Gastrocnemius medialis (tissue), 4 donors: ENCODE results near the gene NOX3. TPM values are rescaled to one million over a fixed set of nuclear protein-coding genes. Genes with fewer than 3 reads are reported as not detected.

Source experiments
- ATAC-seq, 2 donors: fragments of 150-250 bp; one replicate each; pipeline ENCODE4 v1.9.1; 2016
- DNase-seq, 2 donors: peaks; one replicate each; pipeline ENCODE4 v3.0.0-alpha.2; 2019
- H3K27ac ChIP-seq, 4 donors: fragments of 200-600 bp; sonication (generic); 1 replicate in 1 of 4; 2 replicates in 3 of 4; pipeline ENCODE4 v1.5.1; 2016 to 2018; ENCODE audit warnings: mild to moderate bottlenecking in 2 of 4, moderate library complexity in 1 of 4
- H3K27me3 ChIP-seq, 3 donors: fragments of 200-600 bp; sonication (generic) in 2 of 3; 1 replicate in 1 of 3; 2 replicates in 2 of 3; pipeline versions ENCODE4 v1.5.1 to v1.6.0; 2016 to 2019; ENCODE audit warnings: mild to moderate bottlenecking in 1 of 3, moderate library complexity in 1 of 3
- H3K36me3 ChIP-seq, 2 donors: fragments of 200-600 bp; sonication (generic) in 1 of 2; one replicate each; pipeline ENCODE4 v1.5.1; 2017 to 2018
- H3K4me1 ChIP-seq, 2 donors: fragments of 200-600 bp; sonication (generic) in 1 of 2; one replicate each; pipeline ENCODE4 v1.5.1; 2016 to 2017; ENCODE audit warnings: mild to moderate bottlenecking in 2 of 2
- H3K4me3 ChIP-seq, 4 donors: fragments of 200-600 bp; sonication (generic) in 3 of 4; 1 replicate in 1 of 4; 2 replicates in 3 of 4; pipeline ENCODE4 v1.5.1; 2016 to 2019; ENCODE audit warnings: mild to moderate bottlenecking in 2 of 4
- H3K9me3 ChIP-seq, 3 donors: fragments of 200-600 bp; sonication (generic) in 2 of 3; 1 replicate in 1 of 3; 2 replicates in 2 of 3; pipeline ENCODE4 v1.5.1; 2016 to 2019
- POLR2A ChIP-seq, 2 donors: fragments of 450-650 bp; IDR thresholded peaks; one replicate each; pipeline ENCODE4 v1.6.1; 2017; ENCODE audit warnings: antibody characterized with exemption in 2 of 2, mild to moderate bottlenecking in 2 of 2, moderate library complexity in 2 of 2
- in situ Hi-C, 4 donors: fragments of 200-750 bp; cut with MboI; loops; one replicate each; pipeline versions ENCODE4 v1.15.0 to v1.8.0; 2017; ENCODE audit warnings: low sequenced_read_pairs in 4 of 4
- intact Hi-C: fragments of 100-400 bp; cut with DNase I; formaldehyde crosslinking; loops from one replicate; pipeline ENCODE4 v1.15.1; 2023; ENCODE audit warnings: low total_unique reads
- total RNA-seq, 4 donors: library from RNA; depleted of rRNA; stranded (reverse); fragments of >200 nt; gene quantifications; one replicate each; pipeline versions ENCODE4 v1.1.0 to v1.2.3, GENCODE V29; 2016
- TF ChIP-seq, protein P1 (sequence below), 5 experiments: fragments of 450-650 bp in 3 of 5; fragments of 200-600 bp in 2 of 5; sonication (generic) in 2 of 5; IDR thresholded peaks in 4 of 5; conservative IDR thresholded peaks in 1 of 5; 1 replicate in 4 of 5; 2 replicates in 1 of 5; pipeline ENCODE4 v1.5.1; 2016 to 2019; ENCODE audit warnings: antibody characterized with exemption in 5 of 5, mild to moderate bottlenecking in 3 of 5, moderate library complexity in 3 of 5

The NOX3 gene
- total RNA-seq, 4 donors from 2014 or later, result not detected

DNA sequence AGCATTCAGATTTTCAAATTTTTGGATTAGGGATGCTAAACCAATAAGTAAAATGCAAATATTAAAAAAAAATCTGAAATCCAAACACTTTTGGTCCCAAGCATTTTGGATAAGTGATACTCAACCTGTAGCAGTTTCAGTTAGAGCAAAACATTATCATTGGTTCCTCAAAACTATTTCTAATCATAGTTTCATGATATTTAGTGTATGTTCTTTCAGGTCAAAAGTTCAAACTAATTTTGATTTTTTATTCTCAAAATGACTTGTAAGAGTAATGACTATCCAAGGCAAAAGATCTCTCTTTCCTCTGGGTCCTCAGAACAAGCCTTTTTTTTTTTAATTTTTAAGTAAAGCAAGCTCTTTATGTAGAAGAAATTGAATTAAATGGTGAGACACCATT lies 77.4 kb downstream of the NOX3 start:
- Histone ChIP-seq H3K9me3 (no peaks in the 10 kb centered on the region), H3K36me3 (no peaks in the 10 kb centered on the region), H3K4me3 (no peak overlapping the region), H3K27me3 (no peaks in the 10 kb centered on the region), H3K4me1 (no peaks in the 10 kb centered on the region), H3K27ac (no peak overlapping the region)
- DNase-seq, result no peak
- ATAC-seq, result no peak
- TF ChIP-seq, protein P1, sequence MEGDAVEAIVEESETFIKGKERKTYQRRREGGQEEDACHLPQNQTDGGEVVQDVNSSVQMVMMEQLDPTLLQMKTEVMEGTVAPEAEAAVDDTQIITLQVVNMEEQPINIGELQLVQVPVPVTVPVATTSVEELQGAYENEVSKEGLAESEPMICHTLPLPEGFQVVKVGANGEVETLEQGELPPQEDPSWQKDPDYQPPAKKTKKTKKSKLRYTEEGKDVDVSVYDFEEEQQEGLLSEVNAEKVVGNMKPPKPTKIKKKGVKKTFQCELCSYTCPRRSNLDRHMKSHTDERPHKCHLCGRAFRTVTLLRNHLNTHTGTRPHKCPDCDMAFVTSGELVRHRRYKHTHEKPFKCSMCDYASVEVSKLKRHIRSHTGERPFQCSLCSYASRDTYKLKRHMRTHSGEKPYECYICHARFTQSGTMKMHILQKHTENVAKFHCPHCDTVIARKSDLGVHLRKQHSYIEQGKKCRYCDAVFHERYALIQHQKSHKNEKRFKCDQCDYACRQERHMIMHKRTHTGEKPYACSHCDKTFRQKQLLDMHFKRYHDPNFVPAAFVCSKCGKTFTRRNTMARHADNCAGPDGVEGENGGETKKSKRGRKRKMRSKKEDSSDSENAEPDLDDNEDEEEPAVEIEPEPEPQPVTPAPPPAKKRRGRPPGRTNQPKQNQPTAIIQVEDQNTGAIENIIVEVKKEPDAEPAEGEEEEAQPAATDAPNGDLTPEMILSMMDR (IDR thresholded peaks at IDR 0.05 in 4 of 5, conservative IDR thresholded peaks at IDR 0.05 in 1 of 5), result no peak
- no peak for TF ChIP-seq POLR2A (IDR thresholded peaks at IDR 0.05)
- intact Hi-C loops (no loop called here), in situ Hi-C loops (no loop called here)

DNA sequence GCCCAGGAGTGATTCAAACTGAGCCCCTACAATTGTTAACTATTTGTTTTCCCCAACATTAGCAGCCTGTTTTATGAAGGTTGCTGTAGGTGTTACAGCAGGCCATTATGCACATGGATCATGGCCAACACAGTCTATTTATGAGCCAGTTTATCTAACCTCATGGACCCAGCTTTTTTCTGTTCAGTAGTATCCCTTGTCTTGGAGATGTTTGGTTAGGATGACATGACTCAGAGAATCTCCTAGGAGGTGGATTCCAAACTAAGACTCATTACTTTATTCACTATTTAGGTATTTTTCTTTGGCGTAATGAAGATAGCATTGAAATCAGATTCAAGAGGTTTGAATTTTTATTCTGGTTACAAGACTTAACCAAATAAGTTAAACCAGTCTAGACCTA lies 78.6 kb downstream of the NOX3 start:
- no peaks in the 10 kb centered on the region for H3K27me3 ChIP-seq
- DNase-seq (no peak), ATAC-seq (no peak)
- no peaks in the 10 kb centered on the region for H3K9me3 ChIP-seq
- TF ChIP-seq, protein P1 (IDR thresholded peaks at IDR 0.05 in 4 of 5, conservative IDR thresholded peaks at IDR 0.05 in 1 of 5), result no peak
- no peak for TF ChIP-seq POLR2A (IDR thresholded peaks at IDR 0.05)
- intact Hi-C loops (no loop called here), in situ Hi-C loops (no loop called here)
- no peak overlapping the region for H3K4me3 ChIP-seq
- H3K36me3 ChIP-seq, result no peaks in the 10 kb centered on the region
- H3K4me1 ChIP-seq, result no peaks in the 10 kb centered on the region
- H3K27ac ChIP-seq, result no peak overlapping the region

DNA sequence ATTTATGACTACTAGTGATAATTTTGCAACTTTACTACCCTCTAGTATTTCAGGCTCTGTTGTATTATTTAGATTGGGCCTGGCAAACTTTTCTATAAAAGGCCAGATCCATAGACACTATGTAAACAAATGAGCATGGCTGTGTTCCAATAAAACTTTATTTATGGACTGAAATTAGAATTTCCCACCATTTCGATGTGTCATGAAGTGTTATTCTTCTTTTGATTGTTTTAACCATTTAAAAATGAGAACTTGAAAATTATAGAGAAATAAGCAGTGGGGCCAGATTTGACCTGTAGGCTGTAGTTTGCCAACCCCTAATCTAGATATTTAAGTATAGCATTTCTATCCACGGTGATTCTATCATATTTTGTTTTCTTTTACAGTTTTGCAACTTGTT lies 79.8 kb downstream of the NOX3 start:
- no peaks in the 10 kb centered on the region for H3K27me3 ChIP-seq
- ATAC-seq (no peak), DNase-seq (no peak)
- intact Hi-C loops, result no loop called here
- H3K4me3 ChIP-seq, result no peak overlapping the region
- TF ChIP-seq, protein P1 (IDR thresholded peaks at IDR 0.05 in 4 of 5, conservative IDR thresholded peaks at IDR 0.05 in 1 of 5), result no peak
- no peak for TF ChIP-seq POLR2A (IDR thresholded peaks at IDR 0.05)
- no peaks in the 10 kb centered on the region for H3K4me1 ChIP-seq
- H3K27ac ChIP-seq, result no peak overlapping the region
- H3K36me3 ChIP-seq, result no peaks in the 10 kb centered on the region
- in situ Hi-C loops, result no loop called here
- H3K9me3 ChIP-seq, result no peaks in the 10 kb centered on the region

DNA sequence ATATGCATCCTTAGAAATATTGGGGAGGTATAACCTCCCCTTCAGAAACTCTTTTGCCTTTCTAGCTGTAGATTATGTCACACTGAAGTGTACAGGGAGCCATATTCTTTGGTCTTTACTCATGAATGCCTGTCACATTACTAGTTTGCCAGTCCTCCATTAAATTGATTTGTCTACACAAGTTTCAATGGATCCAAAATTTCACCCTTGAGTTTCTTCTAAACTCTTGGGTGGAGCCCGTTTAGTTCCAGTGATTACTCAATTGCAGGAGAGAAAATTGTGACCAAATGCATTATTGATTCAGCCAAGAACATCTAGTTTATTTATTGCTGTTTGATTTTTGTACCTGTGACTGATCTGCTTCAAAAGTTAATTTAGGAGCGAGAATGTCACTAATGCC lies 81.0 kb downstream of the NOX3 start:
- Histone ChIP-seq H3K36me3 (no peaks in the 10 kb centered on the region), H3K27ac (no peak overlapping the region), H3K4me3 (no peak overlapping the region), H3K9me3 (no peaks in the 10 kb centered on the region), H3K27me3 (no peaks in the 10 kb centered on the region), H3K4me1 (no peaks in the 10 kb centered on the region)
- ATAC-seq (no peak), DNase-seq (no peak)
- TF ChIP-seq, protein P1 (IDR thresholded peaks at IDR 0.05 in 4 of 5, conservative IDR thresholded peaks at IDR 0.05 in 1 of 5), result no peak
- no peak for TF ChIP-seq POLR2A (IDR thresholded peaks at IDR 0.05)
- intact Hi-C loops, result no loop called here
- in situ Hi-C loops, result no loop called here

DNA sequence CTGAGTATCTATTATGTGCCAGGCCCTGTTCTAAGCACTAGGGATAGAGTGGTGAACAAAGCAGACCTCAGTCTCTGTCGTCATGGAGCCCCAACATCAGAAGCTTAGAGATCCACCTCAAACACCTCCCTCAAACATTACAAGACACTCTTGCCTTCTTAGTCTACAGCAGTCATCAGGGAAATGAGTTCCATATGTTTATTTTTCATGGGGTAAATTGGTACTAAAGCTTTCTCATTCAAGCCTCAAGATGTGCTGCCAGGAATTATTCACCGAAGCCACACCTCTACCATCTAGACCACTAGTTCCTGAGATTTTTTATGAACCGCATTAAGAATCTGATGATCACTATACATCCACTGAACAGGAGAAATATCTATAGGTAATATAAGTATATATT lies 82.4 kb downstream of the NOX3 start:
- TF ChIP-seq POLR2A (IDR thresholded peaks at IDR 0.05), result no peak
- TF ChIP-seq, protein P1 (IDR thresholded peaks at IDR 0.05 in 4 of 5, conservative IDR thresholded peaks at IDR 0.05 in 1 of 5), result no peak
- Histone ChIP-seq H3K9me3 (no peaks in the 10 kb centered on the region), H3K4me3 (no peak overlapping the region), H3K27me3 (no peaks in the 10 kb centered on the region), H3K27ac (no peak overlapping the region), H3K36me3 (no peaks in the 10 kb centered on the region), H3K4me1 (no peaks in the 10 kb centered on the region)
- intact Hi-C loops, result no loop called here
- DNase-seq (no peak), ATAC-seq (no peak)
- in situ Hi-C loops, result no loop called here
